Coronary artery (tissue), 2 donors: ENCODE data around the gene PDZRN3.

ENCODE experiments used
- DNase-seq: peaks from one replicate; pipeline ENCODE4 v3.0.0-alpha.2; 2017; ENCODE audit warnings: low spot score
- H3K27ac ChIP-seq, 2 donors: fragments of 200-600 bp; sonication (generic); one replicate each; pipeline ENCODE4 v1.5.1; 2016 to 2019
- H3K4me3 ChIP-seq: fragments of 200-600 bp; sonication (generic); 2 replicates; pipeline ENCODE4 v1.5.1; 2016; ENCODE audit warnings: mild to moderate bottlenecking, moderate library complexity
- TF ChIP-seq, protein P1 (sequence below): fragments of 200-600 bp; sonication (generic); IDR thresholded peaks from one replicate; pipeline ENCODE4 v1.5.1; 2019; ENCODE audit warnings: antibody characterized with exemption

Gene PDZRN3

DNA sequence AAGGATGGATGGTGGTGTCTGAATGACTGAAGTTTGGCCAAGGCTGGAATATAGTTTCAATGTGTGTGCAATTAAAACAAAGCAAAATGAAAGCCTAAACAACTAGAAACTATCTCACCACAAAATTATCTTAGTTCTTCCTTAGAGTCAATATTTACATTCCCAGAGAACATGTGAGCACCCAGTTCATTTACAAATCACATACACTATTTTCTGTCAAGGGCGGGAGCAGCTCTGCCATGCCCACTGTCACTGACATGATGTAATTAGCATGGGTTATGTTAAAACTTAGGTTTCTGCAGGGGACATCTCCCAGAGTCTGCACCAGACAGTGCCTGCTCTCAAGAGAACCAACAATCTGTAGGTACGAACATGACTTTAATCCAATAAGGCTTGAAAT, 65.0 kb downstream of the PDZRN3 start:
- TF ChIP-seq, protein P1, sequence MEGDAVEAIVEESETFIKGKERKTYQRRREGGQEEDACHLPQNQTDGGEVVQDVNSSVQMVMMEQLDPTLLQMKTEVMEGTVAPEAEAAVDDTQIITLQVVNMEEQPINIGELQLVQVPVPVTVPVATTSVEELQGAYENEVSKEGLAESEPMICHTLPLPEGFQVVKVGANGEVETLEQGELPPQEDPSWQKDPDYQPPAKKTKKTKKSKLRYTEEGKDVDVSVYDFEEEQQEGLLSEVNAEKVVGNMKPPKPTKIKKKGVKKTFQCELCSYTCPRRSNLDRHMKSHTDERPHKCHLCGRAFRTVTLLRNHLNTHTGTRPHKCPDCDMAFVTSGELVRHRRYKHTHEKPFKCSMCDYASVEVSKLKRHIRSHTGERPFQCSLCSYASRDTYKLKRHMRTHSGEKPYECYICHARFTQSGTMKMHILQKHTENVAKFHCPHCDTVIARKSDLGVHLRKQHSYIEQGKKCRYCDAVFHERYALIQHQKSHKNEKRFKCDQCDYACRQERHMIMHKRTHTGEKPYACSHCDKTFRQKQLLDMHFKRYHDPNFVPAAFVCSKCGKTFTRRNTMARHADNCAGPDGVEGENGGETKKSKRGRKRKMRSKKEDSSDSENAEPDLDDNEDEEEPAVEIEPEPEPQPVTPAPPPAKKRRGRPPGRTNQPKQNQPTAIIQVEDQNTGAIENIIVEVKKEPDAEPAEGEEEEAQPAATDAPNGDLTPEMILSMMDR: no peak
- no peak for DNase-seq

DNA sequence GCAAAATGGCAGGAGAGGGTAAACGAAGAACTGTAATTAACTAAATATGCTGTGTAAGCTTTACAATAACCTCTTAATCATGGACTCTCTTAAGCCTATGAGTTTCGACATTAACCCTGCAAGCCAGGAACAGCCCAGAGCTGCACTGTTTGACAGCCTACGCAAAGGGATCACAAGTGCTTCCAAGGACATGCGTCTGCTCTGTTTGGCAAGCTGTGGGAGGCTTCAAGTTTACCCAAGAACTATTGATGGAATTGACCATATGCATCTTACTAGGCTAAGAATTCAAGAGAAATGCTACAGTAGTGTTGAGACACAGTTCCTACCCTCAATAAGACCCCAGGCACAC, 66.0 kb downstream of the PDZRN3 start:
- Histone ChIP-seq H3K4me3 (no peak overlapping the region), H3K27ac (peak overlapping the region in 1 of 2 donors; percentile 5)
- DNase-seq: no peak
- TF ChIP-seq, protein P1: no peak

More for the DNA sequence above, 65.0 kb downstream of the PDZRN3 start:
- no peak overlapping the region for H3K27ac ChIP-seq
- H3K4me3 ChIP-seq: no peak overlapping the region

DNA sequence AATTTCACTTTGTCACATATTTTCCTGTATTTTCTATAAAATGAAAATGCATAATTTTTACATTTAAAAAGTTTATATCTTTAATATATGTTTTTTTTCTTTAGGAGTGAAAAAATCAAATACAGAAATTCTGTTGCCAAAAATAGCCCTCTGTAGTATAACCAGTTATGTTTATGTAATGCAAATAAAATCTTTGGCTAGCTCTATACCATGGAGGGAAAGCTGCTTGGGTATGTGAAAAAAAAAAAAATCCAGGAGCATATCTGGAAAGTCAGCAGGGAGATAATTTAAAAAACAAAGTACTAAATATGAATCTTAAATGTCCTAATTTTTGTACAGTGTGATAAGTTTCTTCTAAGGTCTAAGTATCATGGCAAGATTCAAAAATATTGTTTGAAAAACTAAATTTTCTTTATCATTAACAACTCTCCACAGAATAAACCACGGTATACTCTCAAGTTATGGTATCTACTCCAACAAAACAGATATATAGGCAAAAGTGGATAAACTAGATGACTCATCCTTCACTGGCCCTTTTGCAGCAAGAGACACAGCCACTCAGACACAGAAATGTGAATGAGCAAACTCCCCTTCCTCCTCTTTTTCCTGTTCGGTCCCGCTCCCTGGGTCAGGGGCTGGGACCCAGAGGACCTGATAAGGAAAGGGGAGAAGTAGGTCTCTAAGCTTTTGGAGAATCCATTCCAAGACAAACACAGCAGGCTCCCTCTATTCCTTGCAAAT, 66.6 kb downstream of the PDZRN3 start:
- peak overlapping the region in 1 of 2 donors; percentile 5 for H3K27ac ChIP-seq
- H3K4me3 ChIP-seq: no peak overlapping the region
- DNase-seq: no peak
- TF ChIP-seq, protein P1: no peak

DNA sequence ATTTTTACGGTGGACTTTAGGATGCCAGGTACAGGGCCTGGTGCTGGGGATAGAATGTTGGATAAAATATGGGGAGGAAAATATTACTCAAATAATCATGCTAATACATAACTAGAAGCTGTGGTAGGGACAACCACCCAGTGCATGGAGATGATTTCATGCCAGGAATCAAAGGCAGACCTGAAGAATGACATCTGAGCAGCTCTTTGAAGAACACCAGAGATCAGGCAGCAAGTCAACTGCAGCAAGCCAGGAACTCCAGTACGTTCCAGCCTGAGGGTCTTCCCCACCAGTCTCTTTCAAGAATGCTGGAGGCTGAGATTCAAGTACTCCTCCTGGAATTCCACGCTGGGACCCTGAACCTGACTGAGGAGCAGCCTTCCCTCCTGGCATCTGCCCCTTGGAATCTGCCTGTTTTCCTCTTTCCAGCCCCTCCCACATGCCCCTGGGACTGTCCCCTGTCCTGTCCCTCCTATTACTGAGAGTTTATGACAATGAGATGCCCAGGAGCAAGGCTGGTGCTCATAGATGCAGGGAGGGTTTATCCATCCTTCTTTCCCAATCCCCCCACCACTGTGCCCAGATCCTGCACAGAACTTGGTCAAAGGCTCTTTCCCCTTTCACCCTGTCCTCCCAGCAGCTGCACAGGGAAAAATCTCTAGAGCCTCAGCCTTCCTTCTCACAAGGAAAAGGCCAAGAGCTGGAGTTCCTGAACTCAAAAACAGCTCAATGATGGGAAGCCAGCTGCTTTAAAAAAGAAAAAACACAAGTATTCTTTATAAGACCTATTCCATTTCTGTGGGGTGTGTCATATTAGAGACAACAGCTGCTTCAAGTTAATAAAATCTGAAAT, 68.0 kb downstream of the PDZRN3 start:
- TF ChIP-seq, protein P1: no peak
- H3K4me3 ChIP-seq: no peak overlapping the region
- H3K27ac ChIP-seq: peak overlapping the region; percentile 20 to 73
- no peak for DNase-seq

DNA sequence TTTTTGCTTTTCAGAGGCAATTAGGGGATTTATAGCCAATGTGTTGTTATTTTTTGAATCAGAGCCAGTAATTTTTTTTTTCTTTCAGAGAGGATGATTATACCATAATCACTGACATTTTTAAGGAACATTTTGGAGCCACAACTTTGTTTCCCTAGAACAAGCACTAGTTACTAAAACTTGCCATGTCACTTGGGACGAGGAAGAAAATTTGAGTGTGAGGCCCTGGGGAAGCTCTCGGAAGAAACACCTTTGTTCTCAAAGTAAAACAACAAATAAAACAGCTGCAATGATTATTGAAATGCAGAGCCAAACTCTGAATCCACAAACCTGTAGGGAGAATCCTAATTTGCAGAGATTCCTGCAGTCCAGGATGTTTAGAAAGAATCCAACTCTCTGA, 69.7 kb downstream of the PDZRN3 start:
- DNase-seq: no peak
- no peak overlapping the region for H3K4me3 ChIP-seq
- no peak overlapping the region for H3K27ac ChIP-seq
- TF ChIP-seq, protein P1: no peak

DNA sequence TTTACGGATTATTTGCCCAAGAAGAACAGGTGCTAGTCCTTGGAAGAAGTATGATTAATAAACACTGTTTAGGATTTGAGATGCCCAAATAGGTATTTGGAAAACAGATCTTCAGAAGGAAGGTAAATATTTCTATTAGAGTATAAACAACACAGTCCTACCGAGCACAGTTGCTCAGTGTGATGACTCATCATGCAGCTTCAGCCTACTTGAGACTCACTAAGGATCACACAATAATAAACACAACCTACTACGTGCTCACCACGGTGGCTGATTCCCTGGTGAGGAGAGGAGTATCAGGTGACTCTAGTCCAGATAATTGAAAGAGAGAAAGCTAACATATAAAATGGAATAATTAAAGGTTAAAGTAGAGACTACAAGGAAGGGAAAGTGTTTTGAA, 72.0 kb downstream of the PDZRN3 start:
- TF ChIP-seq, protein P1: no peak
- H3K4me3 ChIP-seq: no peak overlapping the region
- H3K27ac ChIP-seq: no peak overlapping the region
- DNase-seq: no peak
